HG03060 (cell line): ENCODE data around the gene GGT6.

ENCODE experiments used
- ATAC-seq: cut with Tn5 transposase; IDR thresholded peaks from one replicate; pipeline ENCODE4 v1.9.1; 2021; ENCODE audit warnings: low read depth, moderate number of reproducible peaks; ENCODE audit not compliant: unreplicated experiment

Gene GGT6

GRCh38 chr17:4530799-4531730 lies 29.3 kb downstream of the GGT6 start:
- no peak for ATAC-seq

- no peak for ATAC-seq
These were observed 30.7 kb downstream of the GGT6 start for GRCh38 chr17:4529533-4530152.

GRCh38 chr17:4527566-4528125 lies 32.7 kb downstream of the GGT6 start:
- no peak for ATAC-seq

DNA sequence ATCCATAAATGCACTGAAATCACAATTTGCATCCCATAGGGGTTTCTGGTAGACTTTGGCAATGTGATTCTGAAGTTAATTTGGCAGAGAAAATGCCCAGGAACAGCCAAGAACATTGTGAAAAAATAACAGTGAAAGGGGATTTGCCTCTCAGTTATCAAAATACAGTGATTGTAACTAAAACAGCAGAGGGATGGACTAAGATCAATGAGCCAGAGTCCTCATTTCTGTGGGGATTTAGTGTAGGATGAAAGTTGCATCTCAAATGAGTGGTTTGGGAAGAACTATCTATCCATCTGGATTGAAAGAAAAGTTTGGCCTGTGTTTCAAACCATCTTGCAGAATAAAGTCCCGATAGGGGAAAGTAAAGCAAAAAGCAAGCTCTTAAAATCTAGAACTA lies 33.2 kb downstream of the GGT6 start:
- ATAC-seq: no peak

GRCh38 chr17:4525691-4526397 lies 34.5 kb downstream of the GGT6 start:
- no peak for ATAC-seq

DNA sequence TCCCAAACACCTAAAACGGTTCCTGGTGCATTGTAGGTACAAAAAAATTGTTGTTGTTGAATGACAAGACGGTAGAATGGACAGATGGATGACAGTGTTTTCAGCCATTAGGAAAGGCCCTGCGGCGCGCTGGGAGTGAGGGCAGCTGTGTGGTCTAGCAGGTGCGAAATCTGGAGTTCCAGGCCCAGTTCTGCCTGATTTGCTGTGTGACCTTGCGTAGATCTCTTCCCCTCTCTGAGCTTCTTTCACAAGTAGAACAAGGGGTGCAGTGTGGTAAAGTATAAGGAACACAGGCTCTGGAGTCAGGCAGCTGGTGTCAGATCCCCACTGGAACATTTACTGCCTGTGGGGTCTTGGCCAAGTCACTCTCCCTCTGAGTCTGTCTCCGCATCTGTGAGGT lies 36.4 kb downstream of the GGT6 start:
- ATAC-seq: no peak

- ATAC-seq: no peak
These were observed 37.7 kb downstream of the GGT6 start for GRCh38 chr17:4522661-4523060.

DNA sequence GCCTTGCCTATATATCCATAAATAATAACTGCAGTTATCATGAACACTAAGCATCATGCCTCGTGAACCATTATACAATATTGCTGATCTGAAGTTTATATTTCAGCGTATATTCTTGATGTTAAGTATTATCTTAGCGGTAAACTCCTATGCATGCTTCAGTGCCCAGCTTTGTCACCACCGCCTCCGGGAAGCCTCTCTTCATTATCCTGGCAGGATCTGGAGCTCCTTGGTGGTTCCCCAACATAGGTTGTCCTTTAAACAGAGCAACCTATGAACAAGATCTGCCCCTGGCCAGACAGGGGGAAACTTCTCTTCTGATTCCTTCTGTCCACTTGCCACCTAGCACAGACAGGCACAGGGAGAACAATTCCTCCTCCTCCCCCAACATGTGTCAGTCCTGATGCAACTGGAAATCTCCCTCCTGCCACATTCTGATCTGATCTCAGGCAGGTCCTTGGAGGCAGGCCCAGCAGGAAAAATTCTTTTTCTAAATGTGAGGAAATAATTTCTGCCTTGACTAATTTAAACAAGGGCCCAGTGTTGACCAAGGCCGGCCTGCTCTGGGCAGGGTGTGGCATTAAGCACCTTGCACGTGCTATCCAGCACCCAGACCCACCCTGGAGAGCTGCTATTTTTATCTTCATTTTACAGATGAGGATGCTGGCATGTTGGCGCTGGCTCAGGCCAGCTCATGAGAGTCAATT lies 39.3 kb downstream of the GGT6 start:
- ATAC-seq: no peak

DNA sequence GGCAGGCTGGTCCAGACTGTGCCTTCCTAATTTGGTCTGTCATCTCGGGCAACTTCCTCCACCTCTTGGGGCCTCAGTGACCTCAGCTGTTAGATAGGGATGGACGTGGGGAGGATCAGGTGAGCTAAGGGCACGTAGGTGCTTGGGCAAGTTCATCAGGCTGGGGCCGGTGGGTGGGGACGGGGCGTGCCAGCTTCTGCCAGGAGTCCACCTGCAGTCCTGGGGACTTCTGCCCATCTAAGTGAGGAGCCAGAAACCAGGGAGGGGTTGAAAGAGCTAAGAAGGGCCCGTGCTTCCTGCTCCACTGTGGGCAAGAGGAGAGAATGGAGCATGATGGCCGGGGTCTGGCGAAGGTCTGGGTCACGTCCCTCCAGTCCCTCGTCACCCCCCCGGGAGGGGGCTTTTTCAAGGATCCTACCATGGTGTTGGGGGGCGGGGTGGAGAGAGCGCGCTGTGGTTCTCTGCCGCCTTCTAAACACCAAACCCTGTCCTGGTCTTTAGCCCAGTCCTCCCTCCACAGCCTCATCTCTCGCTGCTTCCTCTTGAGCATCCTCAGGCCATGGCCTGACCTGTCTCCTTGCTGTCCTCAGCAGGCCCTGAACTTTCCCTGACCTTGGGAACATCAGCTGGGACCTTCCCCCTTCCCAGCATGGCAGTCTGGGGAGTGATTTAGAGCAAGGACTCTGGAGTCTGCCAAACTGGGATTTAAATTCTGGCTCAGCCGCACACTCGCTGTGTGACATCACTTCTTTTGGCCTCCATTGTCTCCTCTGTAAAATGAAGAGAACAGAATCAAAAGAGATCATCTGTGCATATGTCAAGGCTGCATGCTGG lies 40.1 kb downstream of the GGT6 start:
- no peak for ATAC-seq

DNA sequence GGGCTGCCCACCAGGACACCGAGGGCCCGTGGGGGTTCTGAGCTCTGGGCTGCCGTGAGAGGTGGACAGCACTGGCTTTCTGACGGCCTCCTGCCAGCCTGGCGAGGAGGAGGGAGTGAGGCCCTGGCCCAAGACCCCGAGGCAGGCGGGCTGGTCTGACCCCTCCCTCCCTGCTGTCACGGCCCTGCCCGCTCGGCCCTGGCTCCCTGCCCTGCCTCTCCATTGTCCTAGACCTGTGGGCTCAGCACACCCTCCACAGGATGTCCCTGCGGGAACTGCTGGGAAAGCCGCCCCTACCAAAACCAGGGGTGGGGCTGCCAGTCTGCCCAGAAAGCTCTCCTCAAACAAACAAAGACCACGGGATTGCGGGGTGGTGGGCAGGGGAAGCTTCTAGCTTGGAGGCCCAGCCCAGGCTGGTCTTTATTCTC lies 41.0 kb downstream of the GGT6 start:
- no peak for ATAC-seq

GRCh38 chr17:4518901-4519300 lies 41.5 kb downstream of the GGT6 start:
- ATAC-seq: no peak

- ATAC-seq: no peak
These were observed 43.6 kb downstream of the GGT6 start for GRCh38 chr17:4516735-4517134.

GRCh38 chr17:4515501-4515900 lies 44.9 kb downstream of the GGT6 start:
- ATAC-seq: no peak

DNA sequence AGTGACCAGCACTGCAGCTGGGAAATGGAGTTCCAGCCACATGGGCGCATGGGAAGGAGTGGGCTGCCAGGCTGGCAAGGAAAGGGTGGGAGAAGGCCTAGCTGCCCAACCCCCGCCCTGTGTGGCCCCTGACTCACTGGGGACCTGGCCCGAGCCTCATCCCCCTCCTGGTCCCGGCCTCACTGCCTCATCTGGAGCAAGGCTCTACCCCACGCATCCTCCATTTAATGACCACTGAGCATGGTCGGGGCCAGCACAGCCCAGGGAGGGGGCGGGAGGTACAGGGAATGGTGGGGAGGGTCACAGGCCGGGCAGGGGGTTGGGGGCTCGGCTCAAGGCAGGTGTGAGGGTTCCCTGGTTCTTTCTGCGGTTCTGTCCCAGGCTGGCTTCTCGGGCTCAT lies 45.6 kb downstream of the GGT6 start:
- no peak for ATAC-seq

GRCh38 chr17:4514206-4514605 lies 46.2 kb downstream of the GGT6 start:
- ATAC-seq: no peak

- no peak for ATAC-seq
These were observed 47.0 kb downstream of the GGT6 start for GRCh38 chr17:4513113-4514032.

DNA sequence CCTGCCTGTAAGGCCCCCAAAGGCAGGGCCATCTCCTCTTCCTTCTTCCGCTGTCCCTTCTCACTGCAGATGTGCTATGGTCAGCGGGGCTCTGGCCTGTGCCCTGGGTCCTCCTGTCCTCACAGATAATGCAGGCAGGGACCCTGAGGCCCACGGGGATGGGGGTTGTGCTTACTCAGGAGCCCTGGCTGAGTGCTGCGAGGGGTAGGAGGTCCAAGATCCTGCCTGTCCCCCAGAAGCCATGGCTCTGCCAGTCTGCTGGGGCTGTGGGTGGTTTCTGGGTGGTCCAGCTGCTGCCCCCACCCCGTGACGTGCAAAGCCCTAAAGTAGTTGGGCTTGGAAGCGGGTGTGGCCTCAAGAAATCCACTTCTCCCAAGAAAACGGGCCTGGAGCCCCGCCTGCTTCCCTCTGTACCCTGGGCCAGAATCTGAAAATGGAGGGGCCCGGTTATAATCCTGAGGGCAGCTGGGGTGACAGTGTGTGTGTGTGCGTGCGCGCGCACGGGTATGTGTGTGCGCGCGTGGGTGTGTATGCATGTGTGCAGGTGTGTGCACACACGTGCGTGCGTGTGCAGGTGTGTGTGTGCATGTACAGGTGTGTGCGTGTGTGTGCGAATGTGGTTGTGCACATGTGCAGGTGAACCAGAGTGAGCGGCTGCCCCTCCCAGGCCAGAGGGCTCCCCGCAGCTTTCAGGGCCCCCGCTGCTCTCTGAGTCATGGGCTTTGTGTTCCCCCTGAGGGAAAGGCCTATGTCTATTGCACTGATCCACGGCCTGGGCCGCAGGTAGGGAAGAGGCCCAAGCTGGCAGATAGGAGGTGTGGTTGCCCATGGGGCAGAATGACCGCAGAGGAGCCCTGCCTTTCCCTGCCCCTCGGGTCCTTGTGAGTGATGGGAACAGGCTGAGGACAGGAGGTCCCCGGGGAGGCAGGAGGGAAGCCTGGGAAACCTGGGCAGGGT lies 47.9 kb downstream of the GGT6 start:
- ATAC-seq: no peak
